ENCODE results near the gene ODAD4.
A peak's percentile ranks its signal among the peaks of the same experiment; 100 is the strongest.

ODAD4 gene

DNA sequence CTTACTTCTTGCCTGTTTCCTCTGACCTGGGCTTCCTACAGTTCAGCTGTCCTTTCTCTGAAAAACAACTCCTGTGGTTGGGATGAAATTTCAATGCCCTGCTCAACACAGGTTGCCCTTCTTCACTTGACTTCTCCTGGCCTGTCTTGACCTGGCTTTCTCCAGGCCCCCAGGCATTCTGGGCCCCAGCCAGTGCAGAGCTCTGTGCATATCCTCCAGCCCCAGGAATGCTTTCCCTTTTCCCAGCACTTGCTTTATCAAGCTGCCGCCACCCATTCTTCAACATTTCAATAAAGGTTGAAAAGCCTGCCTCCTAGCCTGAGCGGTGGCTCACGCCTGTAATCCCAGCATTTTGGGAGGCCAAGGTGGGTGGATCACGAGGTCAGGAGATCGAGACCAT is 10.8 kb downstream of the ODAD4 start:
- no peak for DNase-seq (ENCODE audit: low read depth, low spot score)

DNA sequence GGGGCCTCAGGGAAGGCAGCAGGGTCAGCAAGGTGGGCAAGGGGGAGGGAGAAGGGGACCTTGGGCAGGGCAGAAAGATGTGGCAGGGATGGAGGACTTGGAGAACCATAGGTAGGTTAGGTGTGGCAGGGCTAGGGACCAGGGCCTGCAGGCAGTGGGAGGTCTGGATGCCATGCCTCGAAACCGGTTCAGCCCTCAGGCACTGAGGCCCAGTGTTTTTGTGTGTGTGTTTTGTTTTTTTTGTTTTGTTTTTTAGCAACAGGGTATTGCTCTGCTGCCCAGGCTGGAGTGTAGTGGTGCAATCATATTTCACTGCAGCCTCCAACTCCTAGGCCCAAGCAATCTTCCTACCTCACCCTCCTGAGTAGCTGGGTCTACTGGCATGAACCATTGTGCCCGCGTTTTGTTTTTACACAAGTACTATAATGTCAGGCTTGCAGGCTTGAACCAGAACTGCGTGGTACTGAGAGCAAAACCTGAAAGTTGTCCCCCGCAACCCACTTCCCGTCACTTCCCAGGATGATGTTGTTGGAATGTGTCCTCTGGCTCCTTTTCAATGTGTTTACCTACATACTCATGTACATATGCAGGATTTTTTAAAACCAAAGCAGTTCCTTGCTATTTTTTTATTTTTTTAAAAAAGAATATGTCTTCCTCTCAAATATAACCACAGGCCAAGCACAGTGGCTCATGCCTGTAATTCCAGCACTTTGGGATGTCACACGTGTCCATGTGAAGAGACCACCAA is 12.4 kb downstream of the ODAD4 start:
- no peak for DNase-seq (ENCODE audit: low read depth, low spot score)

DNA sequence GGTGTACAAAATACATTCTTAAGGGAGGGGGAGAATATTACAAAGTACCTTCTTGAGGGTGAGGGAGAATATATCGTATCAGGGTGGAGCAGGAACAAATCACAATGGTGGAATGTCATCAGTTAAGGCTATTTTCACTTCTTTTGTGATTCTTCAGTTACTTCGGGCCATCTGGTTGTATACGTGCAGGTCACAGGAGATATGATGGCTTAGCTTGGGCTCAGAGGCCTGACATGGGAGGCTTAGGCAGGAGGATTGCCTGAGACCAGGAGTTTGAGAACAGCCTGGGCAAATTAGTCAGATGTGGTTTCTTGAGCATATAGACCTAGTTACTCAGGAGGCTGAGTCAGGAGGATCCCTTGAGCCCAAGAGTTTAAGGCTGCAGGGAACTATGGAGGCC is 13.1 kb downstream of the ODAD4 start:
- DNase-seq (ENCODE audit: low read depth, low spot score): no peak

DNA sequence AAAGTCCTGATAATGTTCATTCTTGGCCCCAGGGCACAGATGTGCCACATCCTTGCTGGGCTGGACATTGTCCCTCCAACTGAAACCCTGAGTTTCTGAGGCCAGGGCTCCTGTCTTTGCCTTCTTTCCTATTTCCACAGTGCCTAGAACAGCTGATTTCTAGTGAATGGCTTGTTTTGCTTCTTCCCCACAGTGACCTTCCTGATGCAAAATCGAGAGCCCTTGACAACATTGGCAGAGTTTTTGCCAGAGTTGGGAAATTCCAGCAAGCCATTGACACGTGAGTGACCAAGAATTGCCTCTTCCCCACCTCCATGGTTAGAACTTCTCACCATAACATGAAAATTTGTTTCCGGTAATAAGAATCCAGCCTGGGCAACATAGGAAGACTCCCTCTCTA is 14.5 kb downstream of the ODAD4 start:
- no peak for DNase-seq (ENCODE audit: low read depth, low spot score)

DNA sequence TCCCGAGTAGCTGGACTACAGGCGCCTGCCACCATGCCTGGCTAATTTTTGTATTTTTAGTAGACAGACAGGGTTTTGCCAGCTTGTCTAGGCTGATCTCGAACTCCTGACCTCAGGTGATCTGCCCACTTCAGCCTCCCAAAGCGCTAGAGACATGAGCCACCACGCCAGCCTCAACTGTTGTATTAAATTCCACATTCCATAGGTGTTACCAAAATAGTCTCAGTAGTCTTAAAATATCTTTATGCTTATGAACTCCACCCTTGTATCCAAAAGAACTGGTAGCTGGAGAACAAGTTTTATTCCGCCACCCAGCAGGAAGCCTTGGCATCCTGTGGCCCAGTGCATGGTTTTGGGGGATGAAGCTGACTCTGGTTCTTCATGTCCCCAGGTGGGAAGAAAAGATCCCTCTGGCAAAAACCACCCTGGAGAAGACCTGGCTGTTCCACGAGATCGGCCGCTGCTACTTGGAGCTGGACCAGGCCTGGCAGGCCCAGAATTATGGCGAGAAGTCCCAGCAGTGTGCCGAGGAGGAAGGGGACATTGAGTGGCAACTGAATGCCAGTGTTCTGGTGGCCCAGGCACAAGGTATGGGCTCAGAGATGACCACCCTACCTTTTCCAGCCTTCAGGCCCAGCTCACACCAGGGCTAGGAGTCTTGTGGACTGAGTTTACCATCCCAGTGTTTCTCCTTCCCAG is 18.5 kb downstream of the ODAD4 start:
- no peak for DNase-seq (ENCODE audit: low read depth, low spot score)

DNA sequence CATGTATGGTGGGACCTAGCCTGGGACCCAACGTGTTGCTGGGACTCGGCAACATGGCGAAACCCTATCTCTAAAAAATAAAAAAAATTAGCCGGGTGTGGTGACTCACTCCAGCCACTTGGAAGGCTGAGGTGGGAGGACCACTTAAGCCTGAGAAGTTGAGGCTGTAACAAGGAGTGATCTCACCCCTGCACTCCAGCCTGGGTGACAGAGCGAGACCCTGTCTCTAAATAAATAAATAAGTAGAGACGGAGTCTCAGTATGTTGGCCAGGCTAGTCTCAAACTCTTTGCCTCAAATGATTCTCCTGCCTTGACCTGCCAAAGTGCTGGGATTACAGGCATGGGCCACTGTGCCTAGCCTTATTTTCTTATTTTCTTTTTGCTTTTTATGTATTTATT is 26.1 kb downstream of the ODAD4 start:
- no peak for DNase-seq (ENCODE audit: low read depth, low spot score)

DNA sequence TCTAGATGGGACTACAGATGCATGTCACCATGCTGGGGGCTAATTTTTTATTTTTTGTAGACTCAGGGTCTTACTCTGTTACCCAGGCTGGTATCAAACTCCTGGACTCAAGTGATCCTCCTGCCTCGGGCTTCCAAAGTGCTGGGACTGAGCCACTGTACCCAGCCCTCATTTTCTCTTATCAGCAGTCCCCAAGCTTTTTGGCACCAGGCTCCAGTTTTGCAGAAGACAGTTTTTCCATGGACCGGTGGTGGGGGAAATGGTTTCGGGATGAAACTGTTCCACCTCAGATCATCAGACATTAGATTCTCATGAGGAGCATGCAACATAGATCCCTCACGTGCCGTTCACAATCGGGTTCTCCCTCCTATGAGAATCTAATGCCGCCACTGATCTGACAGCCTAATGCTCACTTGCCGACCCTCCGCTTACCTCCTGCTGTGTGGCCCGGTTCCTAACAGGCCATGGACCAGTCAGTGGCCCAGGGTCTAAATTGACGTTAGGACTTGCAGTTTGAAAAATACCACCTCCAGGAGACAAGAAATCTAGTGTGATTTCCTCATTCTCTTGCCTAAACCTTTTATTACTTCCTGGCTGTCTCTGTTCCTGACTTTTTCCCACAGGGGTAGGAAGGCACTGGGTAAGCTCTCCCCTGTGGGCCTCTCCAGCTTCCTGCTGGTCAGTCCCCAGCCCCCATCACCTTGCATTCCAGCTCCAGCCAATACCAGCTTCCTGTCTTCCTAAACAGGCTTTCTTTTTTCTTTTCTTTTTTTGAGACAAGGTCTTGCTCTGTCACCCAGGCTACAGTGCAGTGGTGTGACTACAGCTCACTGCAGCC is 26.8 kb downstream of the ODAD4 start:
- DNase-seq (ENCODE audit: low read depth, low spot score): no peak

DNA sequence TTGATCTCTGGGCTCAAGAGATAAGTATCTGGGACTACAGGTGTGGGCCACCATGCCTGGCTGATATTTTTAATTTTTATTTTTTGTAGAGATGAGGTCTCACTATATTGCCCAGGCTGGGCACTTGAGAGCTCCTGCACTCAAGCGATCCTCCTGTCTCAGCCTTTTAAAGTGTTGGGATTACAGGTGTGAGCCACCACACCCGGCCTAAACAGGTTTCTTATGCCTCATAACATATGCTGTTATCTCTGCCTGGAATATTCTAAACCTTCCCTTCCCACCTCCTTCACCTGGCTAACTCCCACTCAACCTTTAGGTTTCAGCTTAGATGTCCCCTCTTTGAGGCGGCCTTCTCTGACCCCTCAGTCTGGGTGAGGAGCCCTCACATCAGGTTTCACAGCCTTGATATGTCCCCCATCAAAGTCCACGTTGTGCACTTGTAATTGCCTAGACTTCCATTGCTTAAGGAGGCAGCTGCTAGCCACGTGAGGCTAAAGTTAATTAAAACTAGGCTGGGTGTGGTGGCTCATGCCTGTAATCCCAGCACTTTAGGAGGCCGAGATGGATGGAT is 27.5 kb downstream of the ODAD4 start:
- DNase-seq (ENCODE audit: low read depth, low spot score): no peak

DNA sequence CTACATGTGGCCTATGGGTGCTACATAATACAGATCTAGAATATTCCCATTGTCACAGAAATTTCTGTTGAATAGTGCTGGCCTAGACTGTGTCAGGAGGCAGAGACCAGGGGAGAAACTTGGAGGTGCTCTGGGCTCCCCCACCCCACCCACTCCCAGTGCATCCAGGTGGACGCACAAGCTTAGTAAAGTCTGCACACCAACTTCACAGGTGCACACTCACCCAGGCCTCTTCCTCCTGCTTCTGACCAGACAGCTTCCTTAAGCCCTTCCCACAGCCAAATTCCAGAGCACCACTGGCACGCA is 28.6 kb downstream of the ODAD4 start:
- no peak for DNase-seq (ENCODE audit: low read depth, low spot score)

DNA sequence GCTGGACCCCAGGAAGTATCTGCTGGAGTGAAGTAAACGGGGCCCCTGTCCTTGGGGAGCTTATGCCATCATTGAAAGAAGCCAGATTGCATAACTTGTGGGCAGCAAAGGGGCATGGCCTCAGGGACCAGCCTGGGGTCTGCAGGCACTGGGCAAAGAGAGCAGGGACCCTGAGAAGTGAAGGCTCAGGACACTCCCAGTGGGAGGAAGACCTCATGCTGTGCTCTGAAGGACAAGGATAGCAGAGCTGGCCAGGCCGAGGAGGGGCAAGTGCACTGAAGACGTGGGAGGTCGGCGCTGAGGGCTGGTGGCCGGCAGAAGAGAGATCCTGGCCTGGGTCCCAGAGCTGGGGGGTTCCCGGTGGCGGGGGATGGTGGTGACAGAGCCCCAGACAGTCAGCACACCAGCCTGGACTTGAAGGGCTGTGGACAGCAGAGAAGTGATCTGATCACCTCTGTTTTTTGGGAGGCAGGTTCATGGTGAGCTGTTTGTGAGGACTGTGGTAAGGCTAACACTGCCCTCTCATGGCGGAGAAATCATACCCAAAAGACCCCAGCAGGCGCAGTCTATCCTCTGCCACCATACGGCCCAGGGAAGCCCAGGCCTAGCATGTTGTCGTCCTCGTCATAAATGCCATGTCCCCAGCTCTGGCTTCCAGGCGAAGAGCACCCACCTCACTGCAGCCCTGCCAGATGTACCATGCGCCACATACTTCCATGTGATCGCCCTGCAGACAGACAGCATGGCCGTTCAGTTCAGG is 29.1 kb downstream of the ODAD4 start:
- peak; percentile 71 for DNase-seq (ENCODE audit: low read depth, low spot score)

DNA sequence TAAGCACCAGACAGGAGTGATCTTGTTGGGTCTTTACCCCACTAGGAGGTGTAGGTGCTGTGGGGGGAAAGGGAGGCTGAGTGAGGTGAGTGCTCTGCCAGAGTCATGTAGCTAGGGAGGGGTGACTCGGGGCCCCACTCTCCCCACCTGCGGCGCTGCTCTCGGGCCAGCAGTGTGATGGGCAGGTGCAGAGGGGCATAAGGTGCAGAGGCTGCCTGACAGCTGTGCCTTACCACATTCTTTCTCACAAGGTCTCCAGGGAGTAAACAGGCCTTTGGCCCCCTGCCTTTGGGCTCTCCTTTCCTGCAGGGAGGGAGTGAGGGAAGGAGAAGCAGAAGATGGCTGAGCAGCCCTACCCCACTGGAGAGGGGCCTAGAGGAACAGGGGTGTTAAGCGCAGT is 31.7 kb downstream of the ODAD4 start:
- DNase-seq (ENCODE audit: low read depth, low spot score): no peak

DNA sequence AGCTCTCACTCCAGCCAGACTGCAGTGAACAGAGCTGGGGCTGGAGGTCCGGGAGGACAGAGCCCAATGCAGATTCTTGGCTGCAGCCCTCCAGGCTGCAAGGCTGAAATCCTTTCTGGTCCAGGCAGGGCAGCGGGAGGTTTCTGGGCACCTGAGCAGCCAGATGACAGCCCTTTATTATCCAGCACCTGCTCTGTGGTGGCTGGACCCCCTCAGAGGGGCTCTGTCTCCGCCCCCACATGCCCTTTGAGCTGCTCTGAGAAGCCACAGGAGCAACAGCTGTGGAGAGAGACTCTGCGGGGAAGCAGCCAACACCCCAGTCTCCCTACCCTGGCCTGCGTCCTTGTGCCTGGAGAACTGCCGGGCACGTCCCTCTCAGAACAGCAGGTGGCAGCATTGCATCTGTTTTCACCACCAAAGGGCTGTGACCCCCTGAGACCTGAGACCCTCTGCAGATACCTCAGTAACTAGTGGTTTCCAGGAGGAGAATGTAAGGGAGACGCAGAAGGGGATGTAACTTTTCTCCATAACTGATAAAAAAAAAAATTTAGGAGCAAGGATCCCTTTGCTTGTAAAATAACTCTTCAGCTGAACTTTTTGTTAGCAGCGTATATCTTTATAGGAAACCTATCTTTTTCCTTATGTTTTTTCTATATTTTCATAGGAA is 32.5 kb downstream of the ODAD4 start:
- DNase-seq (ENCODE audit: low read depth, low spot score): no peak

DNA sequence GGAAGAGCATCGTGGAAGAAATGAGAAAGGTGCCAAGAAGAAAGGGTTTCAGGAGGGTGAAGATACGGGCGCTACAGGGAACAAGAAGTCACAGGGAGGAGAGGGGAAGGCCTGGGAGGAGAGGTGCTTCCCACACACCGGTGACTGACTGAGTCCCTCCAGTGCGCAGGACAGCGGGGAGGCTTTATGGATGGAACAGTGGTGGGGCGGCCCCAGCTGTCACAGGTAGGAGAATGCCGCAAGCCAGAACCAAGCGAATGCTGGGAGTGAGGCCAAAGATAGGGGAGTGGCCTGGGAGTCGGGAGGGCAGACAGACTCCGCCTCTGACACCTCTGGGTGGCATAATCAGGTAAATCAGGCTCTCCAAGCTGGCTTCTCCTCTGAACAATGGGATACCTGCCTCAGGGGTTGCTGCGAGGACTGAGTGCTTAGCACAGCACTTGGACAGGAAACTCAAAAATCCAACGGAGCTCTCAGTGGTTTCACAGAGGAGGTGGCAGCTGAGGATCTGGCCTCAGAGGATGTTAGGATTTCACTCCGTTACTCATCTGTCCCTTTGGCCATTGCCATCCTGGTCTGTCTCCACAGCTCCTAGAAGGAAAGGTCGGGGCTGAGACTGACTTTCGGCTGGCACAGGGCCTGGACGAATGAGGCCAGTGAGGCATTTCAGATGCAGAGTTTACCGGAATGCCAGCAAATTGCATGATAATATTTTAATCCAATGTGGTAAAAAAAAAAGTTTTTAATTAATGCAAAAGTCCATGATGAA is 35.5 kb downstream of the ODAD4 start:
- peak; percentile 68 for DNase-seq (ENCODE audit: low read depth, low spot score)

DNA sequence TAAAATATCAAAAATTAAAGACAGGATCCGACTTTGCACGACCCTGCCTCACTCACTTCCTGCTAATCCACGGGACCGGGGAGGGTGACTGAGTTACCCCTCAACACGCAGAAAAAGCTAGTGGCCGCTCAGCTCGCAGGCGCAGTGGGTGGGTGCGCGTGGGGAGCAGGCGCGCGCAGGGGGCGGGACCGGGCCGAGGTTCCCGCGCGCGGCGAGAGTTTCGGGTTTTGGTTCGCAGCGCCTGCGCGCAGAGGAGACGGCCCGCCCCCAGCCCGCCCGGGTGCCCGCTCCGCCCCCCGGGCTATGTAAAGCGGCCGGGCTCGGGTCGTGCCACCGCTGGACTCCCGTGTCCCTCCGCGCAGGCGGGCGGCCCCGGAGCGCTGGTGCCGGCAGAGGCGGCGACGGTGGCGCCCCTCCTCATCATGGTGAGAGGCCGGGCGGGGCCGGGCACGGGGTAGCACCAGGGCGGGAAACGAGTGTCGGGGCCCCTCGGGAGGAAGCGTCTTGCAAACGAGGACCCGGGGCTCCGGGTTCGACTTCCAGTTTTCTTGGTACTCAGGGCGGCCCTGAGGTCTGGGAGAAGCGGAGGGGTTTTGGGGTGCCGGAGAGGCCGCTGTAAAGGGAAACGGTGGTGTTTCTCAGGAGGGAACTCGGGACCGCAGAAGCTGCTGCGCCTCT is 36.2 kb downstream of the ODAD4 start, which contains the start of gene CNP:
Gene CNP (plus strand): TSS at position 333 of the 678 bp plus-strand sequence. CDS start 90 bp downstream, at position 423.
- no peak for DNase-seq (ENCODE audit: low read depth, low spot score)

DNA sequence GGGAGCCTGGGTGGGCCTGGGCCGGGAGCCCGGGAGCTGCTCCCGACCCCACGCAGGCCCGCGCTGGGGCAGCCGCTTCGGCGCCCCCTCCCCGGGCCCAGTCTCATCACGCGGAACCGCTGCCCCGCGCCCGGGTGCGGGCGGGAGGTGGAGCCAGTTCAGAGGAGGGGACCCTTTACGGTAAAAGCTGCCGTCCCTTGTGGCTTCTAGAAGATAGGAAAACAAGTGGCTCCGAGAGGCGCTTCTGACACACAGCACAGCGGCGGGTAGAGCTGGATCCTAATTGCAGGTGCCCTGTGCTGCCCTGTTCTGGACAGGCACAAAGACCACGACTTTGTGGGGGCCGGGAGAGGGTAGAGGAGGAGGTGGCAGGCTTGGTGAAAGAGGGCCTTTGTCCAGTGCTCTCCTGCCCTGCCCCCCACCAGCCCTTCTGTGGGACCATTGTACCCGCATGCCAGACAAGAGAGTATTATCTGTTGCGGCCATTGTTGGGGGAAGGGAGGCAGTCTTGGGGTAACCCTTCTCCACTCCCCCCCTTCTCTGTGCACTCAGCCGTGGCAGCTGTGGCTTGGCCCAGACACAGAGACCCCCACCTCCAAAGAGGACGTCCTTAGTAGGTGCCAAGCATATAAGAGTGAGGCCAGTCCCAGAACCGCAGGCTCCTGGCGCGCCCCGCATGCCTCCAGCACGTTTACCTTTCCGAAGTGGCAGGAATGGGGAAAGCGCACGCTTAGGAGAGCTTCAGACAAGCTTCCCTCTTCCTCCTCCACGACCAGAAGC is 36.9 kb downstream of the ODAD4 start:
- no peak for DNase-seq (ENCODE audit: low read depth, low spot score)

DNA sequence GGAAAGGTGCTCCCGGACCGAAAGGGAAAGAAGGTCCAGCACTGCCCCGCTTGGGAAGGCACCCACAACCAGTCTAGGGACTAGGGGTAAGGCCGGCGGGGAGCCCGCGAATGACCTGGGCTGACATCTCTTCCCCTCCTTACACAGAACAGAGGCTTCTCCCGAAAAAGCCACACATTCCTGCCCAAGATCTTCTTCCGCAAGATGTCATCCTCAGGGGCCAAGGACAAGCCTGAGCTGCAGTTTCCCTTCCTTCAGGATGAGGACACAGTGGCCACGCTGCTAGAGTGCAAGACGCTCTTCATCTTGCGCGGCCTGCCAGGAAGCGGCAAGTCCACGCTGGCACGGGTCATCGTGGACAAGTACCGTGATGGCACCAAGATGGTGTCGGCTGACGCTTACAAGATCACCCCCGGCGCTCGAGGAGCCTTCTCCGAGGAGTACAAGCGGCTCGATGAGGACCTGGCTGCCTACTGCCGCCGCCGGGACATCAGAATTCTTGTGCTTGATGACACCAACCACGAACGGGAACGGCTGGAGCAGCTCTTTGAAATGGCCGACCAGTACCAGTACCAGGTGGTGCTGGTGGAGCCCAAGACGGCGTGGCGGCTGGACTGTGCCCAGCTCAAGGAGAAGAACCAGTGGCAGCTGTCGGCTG is 37.6 kb downstream of the ODAD4 start:
- no peak for DNase-seq (ENCODE audit: low read depth, low spot score)

DNA sequence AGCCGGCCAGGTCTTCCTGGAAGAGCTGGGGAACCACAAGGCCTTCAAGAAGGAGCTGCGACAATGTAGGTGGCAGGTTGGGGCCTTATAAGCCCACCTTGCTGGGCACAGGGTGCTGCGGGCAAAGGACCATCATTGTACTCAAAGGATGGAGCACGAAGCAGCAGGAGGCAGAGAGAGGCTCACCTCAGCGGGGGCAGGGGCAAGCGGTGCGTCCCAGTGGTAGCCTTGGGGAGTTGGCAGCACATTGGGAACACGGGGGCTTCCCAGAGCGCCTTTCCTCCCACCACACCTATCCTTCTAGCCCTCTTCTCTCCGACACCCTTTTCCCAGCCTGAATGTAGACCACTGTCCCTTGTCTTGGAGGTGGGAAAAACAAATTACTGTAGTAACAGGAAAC is 38.3 kb downstream of the ODAD4 start:
- DNase-seq (ENCODE audit: low read depth, low spot score): no peak

DNA sequence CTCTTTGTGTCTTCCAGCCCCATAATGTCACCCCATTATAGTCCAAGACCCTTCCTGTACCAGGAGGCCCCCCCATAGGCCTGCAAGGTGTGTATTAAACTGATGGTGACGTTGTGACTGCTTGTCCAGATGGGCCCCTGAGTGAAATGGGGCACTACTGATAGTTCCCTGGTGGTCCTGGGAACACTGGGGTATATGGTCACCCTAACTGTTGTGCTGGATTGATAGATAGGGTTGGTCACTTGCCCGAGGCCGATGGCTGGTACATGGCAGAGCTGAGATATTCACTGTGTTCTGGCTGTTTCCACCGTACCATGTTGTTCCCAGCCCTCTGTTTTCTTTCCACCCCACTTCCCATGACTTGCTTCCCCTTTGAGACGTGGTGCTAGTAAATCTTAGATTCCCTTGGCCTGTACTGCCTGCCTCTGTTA is 40.5 kb downstream of the ODAD4 start:
- DNase-seq (ENCODE audit: low read depth, low spot score): no peak
